C4-2B (cell line): ENCODE results near the gene CLIC3.

Experiments
- CTCF ChIP-seq: fragments of 450-650 bp; conservative IDR thresholded peaks from 2 replicates; pipeline ENCODE4 v1.5.1; 2017; ENCODE audit warnings: mild to moderate bottlenecking
- ZFX ChIP-seq: fragments of 450-650 bp; IDR thresholded peaks from 2 replicates; pipeline ENCODE4 v1.6.1; 2017

GRCh38 chr9:137022662-137023008 lies 26.3 kb upstream of the CLIC3 start:
- no peak for TF ChIP-seq CTCF
- no peak for TF ChIP-seq ZFX
